Activated naive CD4-positive, alpha-beta T cell treated with anti-CD3 and anti-CD28 coated beads, Interleukin-2, amount 10 ng/mL, durations not matched to agents 5 hours and 36 hours (primary cell): ENCODE results near the gene DGKE. TPM values are rescaled to one million over a fixed set of nuclear protein-coding genes. Genes with fewer than 3 reads are reported as not detected.

Experiments
- total RNA-seq, 2 experiments: library from RNA; stranded (reverse); gene quantifications; one replicate each; pipeline ENCODE4 v1.2.3, GENCODE V29; 2021

The DGKE gene
- total RNA-seq: 10 to 100 TPM; 29.8 to 31.8 TPM

DNA sequence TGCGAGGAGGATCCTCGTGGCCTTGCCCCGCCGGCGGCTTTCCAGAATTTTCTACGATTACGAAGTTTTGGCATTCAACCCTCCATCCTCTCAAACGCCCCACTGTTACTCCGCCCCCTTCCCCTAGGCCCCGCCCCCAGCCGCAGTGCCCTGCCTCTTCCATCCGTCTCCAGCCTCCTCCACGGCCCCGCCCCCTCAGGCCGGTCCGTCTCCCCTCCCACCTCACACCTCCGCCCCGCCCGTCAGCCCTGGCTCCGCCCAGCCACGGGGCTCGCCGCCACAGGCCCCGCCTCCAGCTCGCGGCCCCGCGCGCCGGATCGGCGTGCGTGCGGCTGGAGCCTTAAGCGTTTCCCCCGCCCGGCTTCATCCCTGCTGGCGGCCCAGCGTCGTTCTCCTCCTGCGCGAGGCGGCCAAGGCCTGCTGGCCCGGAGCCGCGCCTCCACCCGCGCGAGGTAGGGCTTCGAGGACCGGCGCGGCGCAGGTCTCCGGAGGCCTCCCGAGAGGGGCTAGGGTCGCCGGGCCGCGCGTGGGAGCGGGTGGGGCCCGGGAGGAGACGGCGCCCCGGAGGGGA lies at the start of gene DGKE, which contains the start of gene C17orf67:
DGKE (plus strand) TSS at position 343 of the 571 bp plus-strand sequence. CDS start 645 bp downstream, outside the sequence.
C17orf67 (minus strand) TSS at position 112 of the 571 bp plus-strand sequence. CDS start 18,110 bp downstream, outside the sequence.

DNA sequence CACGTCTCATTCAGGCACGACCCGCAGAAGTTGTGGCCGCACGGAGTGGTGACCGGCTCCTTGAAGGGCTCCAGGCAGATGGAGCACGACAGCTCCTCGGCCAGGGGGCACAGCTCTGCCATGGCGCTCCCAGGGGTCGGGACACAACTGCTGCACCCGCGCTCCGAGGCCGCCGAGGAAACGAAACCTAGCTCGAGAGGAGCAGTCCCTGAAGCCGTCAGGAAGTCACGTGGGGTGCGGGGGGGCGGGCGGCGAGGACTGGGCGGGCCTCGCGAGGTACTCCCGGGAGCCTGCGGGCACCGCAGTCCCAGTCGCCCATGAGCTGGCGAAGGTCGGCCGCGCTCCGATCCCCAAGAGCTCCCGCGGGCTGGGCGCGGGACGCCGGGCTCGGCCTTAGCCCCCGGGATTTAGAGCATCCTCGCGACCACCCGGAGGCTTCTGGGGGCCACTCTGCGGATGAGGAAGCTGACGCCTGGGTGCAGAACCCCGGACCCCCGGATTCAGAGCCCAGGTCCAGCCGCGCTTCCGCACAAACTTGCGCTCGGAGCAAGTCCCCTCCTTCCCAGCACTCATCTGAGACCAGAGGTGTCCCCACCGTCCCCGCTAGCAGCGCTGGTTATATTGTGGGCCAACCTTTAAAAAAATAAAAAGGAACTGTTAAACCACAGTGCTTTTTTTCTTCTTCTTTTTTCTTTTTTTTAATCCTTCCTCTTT lies 80.1 kb downstream of the DGKE start, which contains the start of gene TRIM25:
TRIM25 (minus strand) TSS at position 183 of the 714 bp plus-strand sequence; CDS start at position 122, 61 bp downstream.

Other genes with a start within 250 kb of the DGKE start
- gene NOG, start 240.5 kb upstream of the DGKE start, total RNA-seq: 1 to 10 TPM; 1.6 to 2.3 TPM
- gene C17orf67, start 231 bp upstream of the DGKE start, total RNA-seq: 1 to 10 TPM; 3.1 to 3.6 TPM
- gene TRIM25, start 79.9 kb downstream of the DGKE start, total RNA-seq: 10 to 100 TPM; 77.1 to 77.7 TPM
- gene COIL, start 126.9 kb downstream of the DGKE start, total RNA-seq: 10 to 100 TPM; 16.3 to 17.8 TPM
- 10 to 100 TPM; 10.4 to 11.3 TPM for gene SCPEP1, start 144.0 kb downstream of the DGKE start, total RNA-seq